H1 (cell line): ENCODE data around the gene KRT32. TPM values are rescaled to one million over a fixed set of nuclear protein-coding genes. Genes with fewer than 3 reads are reported as not detected.

Experiments used
- CTCF ChIA-PET: fragments of 300-600 bp; sonication (Branson Sonifier 250); formaldehyde crosslinking; loops from one replicate; lab custom pipeline; 2021; ENCODE audit not compliant: partially characterized antibody; lab: Charles Lee
- POLR2A ChIA-PET: fragments of 300-600 bp; sonication (Branson Sonifier 250); formaldehyde crosslinking; loops from one replicate; lab custom pipeline; 2021; ENCODE audit warnings: inconsistent platforms; ENCODE audit not compliant: partially characterized antibody; lab: Charles Lee
- DNase-seq, 2 experiments: peaks; one replicate each; pipeline versions ENCODE4 v3.0.0 to v3.0.0-alpha.2; 2010 to 2022; ENCODE audit warnings: low spot score in 2 of 2, low read depth in 1 of 2, mixed read lengths in 1 of 2
- FAIRE-seq: peaks from 2 replicates; lab custom pipeline; 2011; peaks lifted over from hg19 to GRCh38; lab: Jason Lieb, UNC
- H2AFZ ChIP-seq: 2 replicates; pipeline ENCODE4 v1.8.1; 2012; ENCODE audit warnings: low read length, inconsistent platforms
- H2AK5ac ChIP-seq: 2 replicates; pipeline ENCODE4 v1.6.1; 2013; ENCODE audit warnings: low read depth, low read length
- H2BK120ac ChIP-seq: replicated peaks from 2 replicates; pipeline ENCODE3; 2013; ENCODE audit warnings: low read depth, low read length, inconsistent platforms
- H2BK12ac ChIP-seq: 2 replicates; pipeline ENCODE4 v1.6.1; 2013; ENCODE audit warnings: low read depth, low read length
- H2BK15ac ChIP-seq: 2 replicates; pipeline ENCODE4 v1.6.1; 2013; ENCODE audit warnings: low read length
- H2BK20ac ChIP-seq: 2 replicates; pipeline ENCODE4 v1.6.1; 2013; ENCODE audit warnings: low read length
- H2BK5ac ChIP-seq: 2 replicates; pipeline ENCODE4 v1.6.1; 2013; ENCODE audit warnings: low read depth, low read length
- H3K14ac ChIP-seq: 2 replicates; pipeline ENCODE4 v1.6.1; 2013; ENCODE audit warnings: inconsistent platforms; ENCODE audit not compliant: insufficient read length
- H3K18ac ChIP-seq: 2 replicates; pipeline ENCODE4 v1.6.1; 2013; ENCODE audit warnings: low read length; ENCODE audit errors: extremely low read depth
- H3K23ac ChIP-seq: 2 replicates; pipeline ENCODE4 v1.6.1; 2013; ENCODE audit warnings: inconsistent platforms; ENCODE audit not compliant: insufficient read length
- H3K23me2 ChIP-seq: 2 replicates; pipeline ENCODE4 v1.6.1; 2013; ENCODE audit warnings: low read depth, low read length
- H3K27ac ChIP-seq: 2 replicates; pipeline ENCODE4 v1.6.1; 2011; ENCODE audit warnings: low read depth, low read length, inconsistent platforms
- H3K27me3 ChIP-seq, 4 experiments: replicated peaks in 1 of 4; 1 replicate in 1 of 4; 2 replicates in 3 of 4; pipeline versions ENCODE4 v1.6.1 to v1.8.1; 2011 to 2013; ENCODE audit warnings: low read length in 3 of 4, mild to moderate bottlenecking in 3 of 4, inconsistent platforms in 2 of 4, mixed read lengths in 2 of 4, moderate library complexity in 1 of 4; ENCODE audit not compliant: control insufficient read depth in 3 of 4, insufficient read depth in 3 of 4; ENCODE audit errors: extremely low read depth in 1 of 4
- H3K36me3 ChIP-seq, 4 experiments: 2 replicates each; pipeline versions ENCODE4 v1.6.1 to v1.8.1; 2011 to 2013; ENCODE audit warnings: mild to moderate bottlenecking in 4 of 4, low read length in 3 of 4, moderate library complexity in 2 of 4, control low read depth in 1 of 4, inconsistent platforms in 1 of 4; ENCODE audit not compliant: insufficient read depth in 4 of 4, control insufficient read depth in 2 of 4
- H3K4ac ChIP-seq: replicated peaks from 2 replicates; pipeline ENCODE3; 2013; ENCODE audit warnings: low read length, low read depth, mixed read lengths, inconsistent platforms; ENCODE audit not compliant: insufficient read length
- H3K4me1 ChIP-seq, 4 experiments: replicated peaks in 1 of 4; 1 replicate in 1 of 4; 2 replicates in 3 of 4; pipeline versions ENCODE4 v1.6.1 to v1.8.1; 2011 to 2013; ENCODE audit warnings: low read length in 3 of 4, inconsistent platforms in 2 of 4, mixed read lengths in 1 of 4; ENCODE audit not compliant: insufficient read depth in 4 of 4, control insufficient read depth in 3 of 4
- H3K4me2 ChIP-seq, 2 experiments: 2 replicates each; pipeline versions ENCODE4 v1.6.1 to v1.8.1; 2011 to 2013; ENCODE audit warnings: low read depth in 2 of 2, low read length in 2 of 2, control low read depth in 1 of 2, inconsistent platforms in 1 of 2, mild to moderate bottlenecking in 1 of 2; ENCODE audit not compliant: insufficient read depth in 1 of 2
- H3K4me3 ChIP-seq, 4 experiments: fragments of 200-600, 300-600 bp in 1 of 4; sonication (generic), shearing (Covaris generic), sonication (Bioruptor Twin) in 1 of 4; 2 replicates each; pipeline versions ENCODE4 v1.5.1 to v1.8.1; 2011 to 2016; ENCODE audit warnings: low read length in 4 of 4, low read depth in 3 of 4, control low read depth in 2 of 4, inconsistent platforms in 2 of 4, mild to moderate bottlenecking in 2 of 4, mixed read lengths in 1 of 4, moderate library complexity in 1 of 4; ENCODE audit not compliant: insufficient read depth in 2 of 4; ENCODE audit errors: extremely low read depth in 1 of 4
- H3K56ac ChIP-seq: replicated peaks from 2 replicates; pipeline ENCODE3; 2013; ENCODE audit warnings: low read depth, mild to moderate bottlenecking, mixed read lengths, low read length, inconsistent platforms; ENCODE audit not compliant: insufficient read length
- H3K79me1 ChIP-seq: 2 replicates; pipeline ENCODE4 v1.6.1; 2013; ENCODE audit warnings: low read depth, low read length, control low read depth
- H3K79me2 ChIP-seq, 2 experiments: 2 replicates each; pipeline versions ENCODE4 v1.6.1 to v1.8.1; 2012 to 2013; ENCODE audit warnings: low read length in 2 of 2, mild to moderate bottlenecking in 2 of 2, inconsistent platforms in 1 of 2; ENCODE audit not compliant: insufficient read depth in 2 of 2, control insufficient read depth in 1 of 2
- H3K9ac ChIP-seq, 4 experiments: replicated peaks in 1 of 4; 1 replicate in 1 of 4; 2 replicates in 3 of 4; pipeline versions ENCODE4 v1.6.1 to v1.8.1; 2011 to 2013; ENCODE audit warnings: low read depth in 3 of 4, low read length in 3 of 4, control low read depth in 2 of 4, mild to moderate bottlenecking in 2 of 4, moderate library complexity in 2 of 4, inconsistent platforms in 1 of 4; ENCODE audit errors: extremely low read depth in 1 of 4
- H3K9me3 ChIP-seq, 2 experiments: 2 replicates each; pipeline versions ENCODE4 v1.6.1 to v1.8.1; 2012 to 2013; ENCODE audit warnings: mild to moderate bottlenecking in 2 of 2, moderate library complexity in 2 of 2, control low read depth in 1 of 2, inconsistent platforms in 1 of 2, low read depth in 1 of 2, low read length in 1 of 2, mixed read lengths in 1 of 2; ENCODE audit not compliant: insufficient read depth in 2 of 2
- H4K20me1 ChIP-seq, 2 experiments: replicated peaks in 1 of 2; 2 replicates each; pipeline versions ENCODE3 to v1.8.1; 2011 to 2013; ENCODE audit warnings: inconsistent platforms in 2 of 2, low read length in 2 of 2, mild to moderate bottlenecking in 1 of 2; ENCODE audit not compliant: insufficient read depth in 2 of 2, control insufficient read depth in 1 of 2
- H4K5ac ChIP-seq: 2 replicates; pipeline ENCODE4 v1.6.1; 2013; ENCODE audit warnings: low read length, low read depth, mixed read lengths, inconsistent platforms; ENCODE audit not compliant: insufficient read length
- H4K8ac ChIP-seq: 2 replicates; pipeline ENCODE4 v1.8.0; 2013; ENCODE audit warnings: mild to moderate bottlenecking, moderate library complexity, low read length, inconsistent platforms; ENCODE audit not compliant: insufficient read depth; ENCODE audit errors: extremely low read depth
- H4K91ac ChIP-seq: replicated peaks from 2 replicates; pipeline ENCODE3; 2013; ENCODE audit warnings: low read length, mixed read lengths, inconsistent platforms; ENCODE audit not compliant: insufficient read length
- ASH2L ChIP-seq: fragments of 200-600, 300-600 bp; sonication (generic); IDR thresholded peaks from one replicate; pipeline ENCODE4 v1.7.1; 2017; ENCODE audit warnings: low read length
- ATF3 ChIP-seq: IDR thresholded peaks from 2 replicates; pipeline ENCODE4 v1.6.1; 2011; ENCODE audit warnings: low read depth, mild to moderate bottlenecking, low read length; ENCODE audit not compliant: insufficient read depth
- CBX8 ChIP-seq: fragments of 300-800, 300-1000 bp; sonication (generic); IDR thresholded peaks from 2 replicates; pipeline ENCODE4 v1.7.1; 2016; ENCODE audit warnings: low read depth, low read length, borderline replicate concordance
- CEBPB ChIP-seq: IDR thresholded peaks from 2 replicates; pipeline ENCODE4 v1.6.1; 2012; ENCODE audit warnings: low read depth, low read length
- CHD2 ChIP-seq: IDR thresholded peaks from 2 replicates; pipeline ENCODE4 v1.6.1; 2012; ENCODE audit warnings: low read length, improper control_type of control experiment
- KDM4A ChIP-seq: IDR thresholded peaks from one replicate; pipeline ENCODE4 v1.7.1; 2012; ENCODE audit warnings: low read depth, mild to moderate bottlenecking, moderate library complexity, low read length, inconsistent platforms; ENCODE audit not compliant: severe bottlenecking
- NRF1 ChIP-seq: IDR thresholded peaks from 2 replicates; pipeline ENCODE4 v1.6.1; 2011; ENCODE audit warnings: mild to moderate bottlenecking, low read depth, low read length, improper control_type of control experiment
- RNF2 ChIP-seq: fragments of 200-900, 300-1000 bp; sonication (generic); IDR thresholded peaks from 2 replicates; pipeline ENCODE4 v1.7.1; 2016; ENCODE audit warnings: borderline replicate concordance, low read depth, mild to moderate bottlenecking, antibody characterized with exemption, low read length; ENCODE audit not compliant: poor library complexity, severe bottlenecking; ENCODE audit errors: missing control alignments
- SIX5 ChIP-seq: IDR thresholded peaks from 2 replicates; pipeline ENCODE4 v1.6.1; 2011; ENCODE audit warnings: mild to moderate bottlenecking, low read depth, low read length
- SP2 ChIP-seq: IDR thresholded peaks from 2 replicates; pipeline ENCODE4 v1.6.1; 2012; ENCODE audit warnings: mild to moderate bottlenecking, low read length, inconsistent platforms
- YY1 ChIP-seq: IDR thresholded peaks from 2 replicates; pipeline ENCODE4 v1.6.1; 2011; ENCODE audit warnings: low read depth, mild to moderate bottlenecking, low read length
- WGBS, 2 experiments: shearing (Covaris generic) in 1 of 2; methylation state at CpG; one replicate each; pipeline versions ENCODE4 v1.1.6 to v1.1.7; 2013 to 2015; ENCODE audit warnings: low lambda C conversion rate in 2 of 2, mixed read lengths in 2 of 2, inconsistent platforms in 1 of 2, low coverage in 1 of 2, missing lambda C conversion rate in 1 of 2; ENCODE audit not compliant: insufficient replicate concordance in 2 of 2, insufficient coverage in 1 of 2, insufficient read length in 1 of 2; ENCODE audit errors: extremely low coverage in 1 of 2, missing lambda C conversion rate in 1 of 2; 5-methylcytosine and 5-hydroxymethylcytosine counted together
- polyA plus RNA-seq, 7 experiments: library from polyadenylated mRNA; depleted of rRNA in 3 of 7; stranded (reverse) in 5 of 7; unstranded in 2 of 7; fragments of >200 nt in 5 of 7; fragments of 200-250 nt in 2 of 7; gene quantifications; 1 replicate in 5 of 7; 2 replicates in 1 of 7; 4 replicates in 1 of 7; pipeline versions ENCODE4 v1.2.1 to v1.2.3, GENCODE V29; 2011 to 2013; ENCODE audit warnings: missing spikeins in 2 of 7, mixed read lengths in 2 of 7
- total RNA-seq: library from RNA; stranded (reverse); fragmentation: NEBNext Ultra II Directional; extraction: Animal tissue kit (Norgen Biotek cat#: 25700); gene quantifications from 2 replicates; pipeline ENCODE4 v1.2.1, GENCODE V29; 2021

KRT32 gene
- total and polyA plus RNA-seq, 2 of the 8 experiments (the other 6 are each of a cell fraction or from before 2014, with no cell fraction given): not detected

DNA sequence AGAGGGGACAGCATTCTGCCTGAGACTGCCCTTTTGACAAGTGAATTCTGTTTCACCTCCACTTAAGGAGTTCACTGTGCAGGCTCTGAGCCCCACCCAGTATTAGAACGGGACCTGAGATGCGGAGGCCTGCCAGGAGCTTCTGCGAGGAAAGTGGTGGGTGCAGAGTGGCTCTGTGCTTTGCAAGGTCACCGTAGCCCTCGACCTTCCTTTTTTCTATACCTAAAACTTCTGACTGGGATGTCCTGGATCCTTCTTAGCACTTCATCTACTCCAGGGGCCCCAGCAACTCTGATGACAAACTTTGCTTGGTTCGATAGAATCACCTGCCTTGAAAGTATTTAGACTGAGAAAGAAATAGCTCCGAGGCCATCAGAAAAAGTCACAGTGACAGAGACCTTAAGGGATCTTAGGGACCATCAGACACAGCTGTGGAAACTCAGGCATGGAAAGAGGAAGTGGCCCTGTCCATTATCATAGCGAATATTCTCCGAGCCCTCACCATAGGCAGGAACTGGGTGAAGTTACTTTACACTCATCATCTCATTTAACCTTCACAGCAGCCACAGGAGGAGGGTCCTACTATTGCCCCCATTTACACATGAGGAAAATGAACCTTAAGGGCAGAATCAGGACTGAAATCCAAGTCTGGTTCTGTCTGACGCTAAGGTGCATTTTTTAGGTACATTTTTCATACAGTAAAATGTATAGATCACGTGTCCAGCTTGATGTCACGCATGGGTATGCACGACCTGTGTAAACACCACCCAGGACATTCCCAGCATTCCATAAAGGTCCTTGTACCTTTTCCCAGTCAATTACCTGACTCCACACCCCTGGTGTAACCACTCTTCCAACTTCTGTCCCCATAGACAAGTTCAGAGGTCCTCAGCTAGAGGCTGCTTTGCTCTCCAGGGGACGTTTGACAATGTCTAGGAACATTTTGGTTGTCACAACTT lies 38.9 kb upstream of the KRT32 start:
- no peak for FAIRE-seq
- Histone ChIP-seq H2BK120ac (no peak overlapping the region), H4K8ac (no peak overlapping the region), H4K91ac (no peak overlapping the region), H3K9me3 (no peaks in the 10 kb centered on the region), H3K56ac (no peak overlapping the region), H3K14ac (no peak overlapping the region), H3K4me2 (no peak overlapping the region), H3K27me3 (no peaks in the 10 kb centered on the region), H2BK5ac (no peak overlapping the region), H2BK15ac (no peak overlapping the region), H3K4me3 (no peak overlapping the region), H2AFZ (no peak overlapping the region), H2AK5ac (no peak overlapping the region), H3K27ac (no peak overlapping the region), H3K4me1 (peaks cover 0 to 12% (median 4%) of the 10 kb centered on the region in 4 experiments; a peak in 6 of 7 replicates), H3K9ac (no peak overlapping the region), H3K79me1 (no peaks in the 10 kb centered on the region), H4K20me1 (no peaks in the 10 kb centered on the region), H3K79me2 (no peaks in the 10 kb centered on the region), H3K23me2 (no peaks in the 10 kb centered on the region; the same call in 1 of the 2 replicates), H3K18ac (no peak overlapping the region), H2BK20ac (no peak overlapping the region), H2BK12ac (no peak overlapping the region), H3K23ac (no peak overlapping the region), H4K5ac (no peak overlapping the region), H3K36me3 (no peaks in the 10 kb centered on the region), H3K4ac (no peak overlapping the region)
- 87% methylated on average over 12 of the region's 14 CpGs; no CpG with 5 or more reads in 1 of the 2 experiments for WGBS, 2 experiments
- no peak for DNase-seq
- CTCF ChIA-PET: interaction anchor here (0.7 to 33.9 kb wide), 8 partner anchors 12 to 157 kb away, joined by 3 to 427 read pairs (median 4); no protein-coding TSS in a partner anchor
- POLR2A ChIA-PET: interaction anchor here (0.6 to 1.9 kb wide), 3 partner anchors 8 to 182 kb away, joined by 3 to 6 read pairs (median 4); partner anchors contain the start of gene KRT19
- no peak for TF ChIP-seq YY1
- TF ChIP-seq CEBPB: no peak
- no peak for TF ChIP-seq CBX8
- TF ChIP-seq SIX5: no peak
- no peak for TF ChIP-seq ATF3
- TF ChIP-seq NRF1: no peak
- TF ChIP-seq KDM4A: no peak
- no peak for TF ChIP-seq SP2
- TF ChIP-seq CHD2: no peak
- TF ChIP-seq ASH2L: no peak
- TF ChIP-seq RNF2: no peak
